ENCODE results near the gene GNAT1. TPM values are rescaled to one million over a fixed set of nuclear protein-coding genes. Genes with fewer than 3 reads are reported as not detected.
"Not testable (repeated sequence)": the region's sequence is repeated elsewhere in the genome, so short reads cannot be mapped to it uniquely, and the experiment has no call there.

Gene GNAT1
- total RNA-seq, 1 experiment from 2014 or later = not detected

DNA sequence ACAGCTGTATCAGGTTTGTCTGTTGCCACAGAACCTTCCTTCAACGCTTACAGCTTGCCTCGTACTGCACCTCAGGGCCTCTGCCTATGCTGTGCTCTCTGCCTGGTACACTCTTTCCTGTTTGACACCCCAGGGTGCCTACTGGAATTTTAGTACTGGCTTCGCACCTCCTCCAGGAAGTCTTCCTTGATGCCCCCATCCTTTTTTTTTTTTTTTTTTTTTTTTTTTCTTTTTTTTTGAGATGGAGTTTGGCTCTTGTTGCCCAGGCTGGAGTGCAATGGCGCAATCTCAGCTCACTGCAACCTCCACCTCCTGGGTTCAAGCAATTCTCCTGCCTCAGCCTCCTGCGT lies 19.9 kb downstream of the GNAT1 start:
- DNase-seq (ENCODE audit: low spot score); in situ Hi-C loops (cut with HindIII; ENCODE audit: low sequenced_read_pairs): not testable (repeated sequence)

DNA sequence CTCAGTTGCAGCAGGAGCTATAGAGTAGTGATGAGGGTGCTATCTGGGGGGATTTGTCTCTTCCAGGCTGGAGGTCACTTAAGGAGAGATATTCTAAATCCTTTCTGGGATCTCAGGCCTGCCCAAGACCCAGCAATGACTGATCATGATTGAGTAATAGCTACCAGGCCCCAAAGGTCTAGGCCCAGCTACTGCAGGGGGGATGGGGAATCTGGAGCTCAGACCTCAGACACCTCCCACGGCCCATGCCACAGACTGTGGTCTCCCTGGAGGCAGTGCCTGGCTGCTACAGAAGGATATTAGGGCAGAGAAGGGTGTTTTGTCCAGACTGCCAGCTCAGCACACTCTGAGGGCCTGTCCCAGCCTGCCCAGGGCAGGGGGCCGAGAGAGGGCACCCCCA lies 20.5 kb downstream of the GNAT1 start:
- in situ Hi-C loops (cut with HindIII; ENCODE audit: low sequenced_read_pairs) = no loop called here
- no peak for DNase-seq (ENCODE audit: low spot score)

DNA sequence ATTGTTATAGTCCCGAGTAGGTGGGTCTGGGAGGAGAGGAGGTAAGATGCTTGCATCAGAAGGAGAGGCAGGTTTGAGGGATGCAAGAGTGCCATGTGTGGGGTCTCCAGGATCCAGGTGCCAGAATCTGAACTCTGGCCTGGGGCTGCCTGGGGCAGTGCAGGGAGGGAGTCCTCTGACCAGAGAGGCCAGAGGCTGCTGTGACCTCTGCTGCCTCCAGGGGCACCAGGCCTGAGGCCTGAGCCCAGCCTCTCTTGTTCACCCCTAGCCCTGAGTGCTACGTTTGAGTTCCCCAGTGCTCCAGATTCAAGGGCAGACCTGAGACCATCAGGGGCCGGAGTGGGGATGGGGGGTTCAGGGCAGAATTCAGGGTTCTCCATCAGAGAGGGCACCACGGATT lies 21.1 kb downstream of the GNAT1 start:
- in situ Hi-C loops (cut with HindIII; ENCODE audit: low sequenced_read_pairs) = no loop called here
- no peak for DNase-seq (ENCODE audit: low spot score)

DNA sequence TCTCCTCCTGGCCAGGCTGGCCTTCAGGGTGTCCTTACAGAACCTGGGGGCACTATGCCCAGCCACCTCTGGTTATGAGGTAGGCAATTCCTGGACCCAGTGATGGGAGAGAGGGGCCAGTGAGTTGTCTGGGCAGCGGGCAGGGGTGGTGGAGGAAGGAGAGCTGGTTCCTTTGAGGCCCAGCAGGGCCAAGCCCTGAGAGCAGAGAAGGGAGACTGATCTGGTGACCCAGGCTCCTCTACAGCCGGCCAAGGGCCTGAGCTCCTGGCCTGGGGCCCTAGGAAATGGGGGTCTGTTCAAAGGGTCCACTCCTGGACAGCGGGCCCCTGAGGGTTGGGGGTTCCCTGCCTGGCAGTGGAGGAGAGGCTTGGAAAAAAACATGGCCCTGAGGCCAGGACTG lies 21.6 kb downstream of the GNAT1 start:
- in situ Hi-C loops (cut with HindIII; ENCODE audit: low sequenced_read_pairs) = no loop called here
- DNase-seq (ENCODE audit: low spot score) = no peak

DNA sequence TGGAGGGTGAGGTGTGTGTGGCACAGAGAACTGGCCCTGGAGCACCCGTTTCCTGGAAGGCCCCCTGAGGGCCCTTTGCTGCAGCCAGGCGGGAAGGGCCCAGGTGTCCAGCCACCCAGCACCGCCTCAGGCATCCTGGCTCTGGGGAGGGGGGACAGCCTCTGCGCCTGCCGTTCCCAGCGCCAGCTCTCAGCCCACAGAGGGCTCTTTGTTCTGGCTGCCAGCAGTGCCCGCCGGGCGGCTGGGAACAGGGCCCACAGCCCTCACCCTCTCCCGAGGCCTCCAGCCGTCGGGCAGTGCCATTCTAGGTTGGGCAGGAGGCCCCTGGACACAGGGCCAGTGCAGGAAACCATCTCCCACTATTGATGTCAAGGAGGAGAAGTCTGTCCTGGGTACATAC lies 22.0 kb downstream of the GNAT1 start:
- in situ Hi-C loops (cut with HindIII; ENCODE audit: low sequenced_read_pairs) = no loop called here
- DNase-seq (ENCODE audit: low spot score) = no peak

DNA sequence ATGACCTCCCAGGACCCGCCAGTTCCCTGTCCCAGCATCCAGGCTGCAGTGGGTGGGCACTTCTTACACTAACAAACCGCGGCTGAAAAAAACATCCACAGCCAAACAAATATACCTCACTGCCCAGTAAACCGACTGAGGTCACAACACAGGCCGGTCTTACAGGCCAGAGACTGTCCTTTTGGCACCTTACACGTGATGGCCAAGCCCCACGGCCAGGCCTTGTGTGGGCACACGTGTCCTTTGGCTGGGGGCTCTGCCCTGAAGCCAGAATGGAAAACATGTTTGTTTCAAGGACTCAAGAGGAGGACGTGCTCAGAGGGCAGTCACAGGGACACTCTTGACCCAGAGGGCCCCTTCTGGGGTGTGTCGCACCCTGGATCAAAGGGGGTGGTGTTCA lies 23.4 kb downstream of the GNAT1 start:
- no peak for DNase-seq (ENCODE audit: low spot score)
- in situ Hi-C loops (cut with HindIII; ENCODE audit: low sequenced_read_pairs) = no loop called here

DNA sequence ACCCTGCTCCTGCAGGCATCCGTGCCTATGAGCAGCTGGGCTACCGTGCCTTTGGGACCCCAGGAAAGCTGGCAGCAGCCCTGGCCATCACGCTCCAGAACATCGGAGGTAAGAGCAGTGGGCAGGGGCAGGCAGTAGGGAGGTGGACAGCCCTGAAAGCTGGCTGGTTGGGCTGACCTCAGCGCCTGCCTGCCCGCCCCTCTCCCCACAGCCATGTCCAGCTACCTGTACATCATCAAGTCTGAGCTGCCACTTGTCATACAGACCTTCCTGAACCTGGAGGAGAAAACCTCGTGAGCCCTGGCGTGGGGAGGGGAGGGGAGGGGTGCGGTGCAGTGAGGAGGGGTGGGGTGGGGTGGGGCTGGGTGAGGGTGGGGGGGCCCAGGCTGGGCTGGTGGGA lies 24.1 kb downstream of the GNAT1 start:
- in situ Hi-C loops (cut with HindIII; ENCODE audit: low sequenced_read_pairs) = no loop called here
- DNase-seq (ENCODE audit: low spot score) = no peak

DNA sequence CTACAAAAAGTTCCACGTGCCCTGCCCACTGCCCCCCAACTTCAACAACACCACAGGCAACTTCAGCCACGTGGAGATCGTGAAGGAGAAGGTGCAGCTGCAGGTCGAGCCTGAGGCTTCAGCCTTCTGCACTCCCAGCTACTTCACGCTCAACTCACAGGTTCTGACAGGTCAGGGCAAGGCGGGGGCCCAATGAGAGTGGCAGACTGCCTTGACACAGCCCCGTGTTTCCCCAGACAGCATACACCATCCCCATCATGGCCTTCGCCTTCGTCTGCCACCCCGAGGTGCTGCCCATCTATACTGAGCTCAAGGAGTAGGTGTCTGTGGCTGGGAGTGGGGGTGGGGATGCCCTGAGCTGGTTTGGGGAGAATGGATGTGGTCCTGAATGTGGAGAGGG lies 26.3 kb downstream of the GNAT1 start:
- DNase-seq (ENCODE audit: low spot score) = no peak
- in situ Hi-C loops (cut with HindIII; ENCODE audit: low sequenced_read_pairs) = no loop called here

DNA sequence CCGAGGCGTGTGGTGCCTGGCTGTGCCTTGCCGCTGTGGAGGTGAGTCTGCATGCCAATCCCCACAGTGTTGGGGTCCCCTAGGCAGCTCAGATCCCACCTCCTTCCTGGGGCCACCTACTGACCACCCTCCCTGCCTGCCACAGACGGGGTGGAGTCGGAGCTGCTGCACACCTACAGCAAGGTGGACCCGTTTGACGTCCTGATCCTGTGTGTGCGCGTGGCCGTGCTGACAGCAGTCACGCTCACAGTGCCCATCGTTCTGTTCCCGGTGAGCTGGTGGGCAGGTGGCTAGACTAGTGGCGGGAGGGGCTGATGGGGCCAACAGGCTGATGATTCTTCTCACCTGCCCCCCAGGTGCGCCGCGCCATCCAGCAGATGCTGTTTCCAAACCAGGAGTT lies 27.0 kb downstream of the GNAT1 start:
- in situ Hi-C loops (cut with HindIII; ENCODE audit: low sequenced_read_pairs) = no loop called here
- no peak for DNase-seq (ENCODE audit: low spot score)

DNA sequence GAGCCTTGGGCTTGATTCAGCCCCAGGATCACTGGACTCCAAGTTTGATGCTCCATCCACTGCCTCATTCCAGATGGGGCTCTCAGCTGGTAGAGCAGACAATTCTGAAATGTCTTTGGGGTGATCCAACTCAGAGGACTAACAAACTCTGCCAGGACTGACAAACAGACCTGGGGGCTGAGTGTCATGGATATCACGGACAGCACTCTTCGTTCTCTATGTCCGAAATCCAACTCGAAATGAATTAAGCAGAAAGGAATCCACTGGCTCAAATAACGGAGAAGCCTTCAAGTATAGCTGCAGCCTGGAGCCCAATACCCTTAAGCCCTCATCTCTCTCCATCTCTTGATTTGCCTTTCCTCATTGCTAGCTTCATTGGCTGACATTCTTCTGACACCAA lies 27.9 kb downstream of the GNAT1 start:
- no peak for DNase-seq (ENCODE audit: low spot score)
- in situ Hi-C loops (cut with HindIII; ENCODE audit: low sequenced_read_pairs) = no loop called here

DNA sequence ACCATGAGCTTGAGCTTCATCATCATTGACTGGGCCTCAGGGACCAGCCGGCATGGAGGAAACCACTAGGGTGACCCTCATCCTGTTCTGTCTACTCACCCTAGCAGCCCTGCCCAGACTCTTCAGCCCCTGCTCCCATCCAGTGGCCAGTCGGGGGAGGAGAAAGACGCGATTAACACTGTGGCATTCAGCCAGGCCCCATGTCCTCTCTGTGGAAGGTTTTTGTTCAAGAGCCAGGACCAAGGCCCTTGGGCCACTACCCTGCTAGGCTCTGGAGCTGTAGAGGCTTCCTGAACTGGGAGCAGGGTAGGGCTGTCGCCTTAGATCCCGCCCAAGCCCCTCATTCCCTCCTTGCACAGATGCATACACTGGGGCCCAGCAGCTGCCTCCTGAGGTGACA lies 28.7 kb downstream of the GNAT1 start:
- DNase-seq (ENCODE audit: low spot score) = no peak
- in situ Hi-C loops (cut with HindIII; ENCODE audit: low sequenced_read_pairs) = no loop called here

DNA sequence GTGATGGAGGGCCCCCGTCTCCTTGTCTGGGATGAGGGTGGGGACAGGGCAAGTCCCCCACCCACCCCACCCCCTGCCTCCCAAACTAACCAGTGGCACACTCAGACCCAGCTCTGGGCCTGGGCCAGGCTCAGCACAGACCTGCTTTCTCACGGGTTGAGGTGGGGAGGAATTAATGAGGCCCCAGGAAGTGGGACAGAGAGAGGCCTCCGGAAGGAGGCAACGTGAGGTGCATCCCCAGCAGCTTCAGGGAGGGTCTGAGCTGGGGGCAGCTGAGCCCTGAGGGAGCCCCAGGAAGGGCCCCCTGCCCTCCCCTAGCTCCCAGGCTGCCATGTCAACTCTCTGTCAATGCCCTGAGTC lies 29.6 kb downstream of the GNAT1 start:
- no peak for DNase-seq (ENCODE audit: low spot score)
- in situ Hi-C loops (cut with HindIII; ENCODE audit: low sequenced_read_pairs) = no loop called here

DNA sequence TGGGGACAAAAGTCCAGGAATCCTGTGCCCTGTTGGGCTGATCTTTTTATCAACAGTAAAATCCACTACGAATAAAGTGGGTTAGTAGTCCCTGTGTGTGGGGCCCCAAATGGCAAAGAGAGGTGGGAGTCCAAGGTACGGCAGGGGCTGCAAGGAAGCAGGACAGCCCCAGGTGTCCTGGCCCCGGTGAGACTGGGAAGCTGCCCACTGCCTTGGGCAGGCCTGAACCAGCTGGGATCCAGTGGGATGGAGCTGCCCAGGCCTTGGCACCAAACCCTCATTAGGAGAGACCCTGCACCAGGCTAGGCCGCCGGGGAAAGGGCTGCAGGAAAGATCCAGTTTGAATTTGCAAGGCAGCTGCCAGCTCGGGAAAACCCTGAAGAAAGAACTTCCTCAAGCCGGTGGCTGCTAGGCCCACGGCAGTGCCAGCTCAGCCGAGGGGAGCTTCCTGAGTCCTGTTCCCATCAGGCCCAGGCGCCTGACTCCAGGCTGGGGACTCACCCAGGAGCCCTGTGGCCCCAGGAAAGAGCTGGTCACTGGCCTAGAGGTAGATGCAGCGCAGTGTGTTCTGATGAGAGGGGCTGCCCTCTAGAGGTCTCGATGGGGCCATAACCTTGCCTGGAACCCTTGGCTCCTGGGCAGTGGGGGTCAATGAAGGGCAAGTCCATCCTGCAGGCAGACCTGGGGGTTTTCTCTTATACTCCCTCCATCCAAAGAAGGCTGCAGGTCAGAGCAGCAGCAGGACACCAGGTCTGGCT lies 30.2 kb downstream of the GNAT1 start:
- DNase-seq (ENCODE audit: low spot score) = no peak
- in situ Hi-C loops (cut with HindIII; ENCODE audit: low sequenced_read_pairs) = no loop called here

DNA sequence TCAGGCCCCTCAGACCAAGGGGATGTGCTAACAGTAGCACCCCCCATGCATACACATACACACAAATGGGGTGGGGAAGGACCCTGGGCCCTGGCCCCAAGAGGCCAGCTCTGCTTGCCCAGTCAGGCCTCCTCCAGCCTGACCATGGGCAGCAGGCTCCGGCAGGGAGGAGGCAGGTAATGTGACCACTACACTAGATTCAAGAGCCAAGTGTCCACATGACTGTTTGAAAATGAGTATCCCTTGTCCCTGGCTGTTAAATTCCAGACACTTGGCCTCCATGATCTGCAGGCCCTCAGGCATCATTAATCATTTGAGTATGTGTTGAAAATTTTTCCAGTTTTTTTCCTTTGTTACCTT lies 30.7 kb downstream of the GNAT1 start:
- in situ Hi-C loops (cut with HindIII; ENCODE audit: low sequenced_read_pairs) = no loop called here
- DNase-seq (ENCODE audit: low spot score) = no peak

DNA sequence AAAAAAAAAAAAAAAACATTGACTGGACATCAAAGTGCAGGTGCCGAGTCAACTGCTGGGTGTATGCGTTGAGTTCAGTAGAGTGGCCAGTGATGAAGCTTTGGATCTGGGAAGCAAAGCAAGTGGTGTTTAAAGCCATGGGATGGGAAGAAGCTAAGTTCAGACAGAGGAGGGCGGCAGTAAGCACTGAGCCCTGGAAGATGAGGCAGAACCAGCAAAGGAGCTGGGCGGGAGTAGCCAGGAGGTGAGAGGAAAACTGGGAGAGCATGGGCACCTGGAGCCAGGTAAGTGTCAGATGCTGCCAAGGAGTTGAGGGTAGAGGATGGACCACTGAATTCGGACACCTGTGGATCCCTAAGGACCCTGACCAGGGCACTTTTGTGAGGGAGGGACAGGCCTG lies 33.2 kb downstream of the GNAT1 start:
- DNase-seq (ENCODE audit: low spot score) = no peak
- in situ Hi-C loops (cut with HindIII; ENCODE audit: low sequenced_read_pairs) = no loop called here

DNA sequence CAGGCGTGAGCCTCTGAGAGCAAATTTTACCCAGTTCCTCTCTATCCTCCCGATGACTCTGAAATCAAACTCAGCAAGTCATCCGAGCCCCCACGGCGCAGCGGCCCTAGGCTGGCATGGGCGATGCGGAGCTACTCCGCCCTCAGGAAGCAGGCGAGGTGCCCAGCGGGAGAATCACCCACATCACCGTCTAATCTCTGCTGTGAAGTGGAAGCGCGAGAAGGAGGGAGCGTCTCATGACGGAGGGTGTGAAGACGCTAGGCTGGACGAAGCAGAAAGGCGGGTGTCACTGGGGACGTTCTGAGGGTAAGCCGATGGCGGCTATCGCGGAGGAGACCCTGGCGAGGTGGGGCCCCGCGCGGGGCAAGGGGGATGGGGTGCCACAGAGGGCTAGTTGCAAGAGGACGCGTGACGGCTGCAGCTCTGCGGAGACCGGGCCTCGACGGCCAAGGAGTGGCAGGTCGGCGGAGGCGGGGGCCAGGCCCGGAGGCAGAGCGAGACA lies 35.5 kb downstream of the GNAT1 start:
- DNase-seq (ENCODE audit: low spot score) = peak; percentile 59
- in situ Hi-C loops (cut with HindIII; ENCODE audit: low sequenced_read_pairs) = no loop called here

DNA sequence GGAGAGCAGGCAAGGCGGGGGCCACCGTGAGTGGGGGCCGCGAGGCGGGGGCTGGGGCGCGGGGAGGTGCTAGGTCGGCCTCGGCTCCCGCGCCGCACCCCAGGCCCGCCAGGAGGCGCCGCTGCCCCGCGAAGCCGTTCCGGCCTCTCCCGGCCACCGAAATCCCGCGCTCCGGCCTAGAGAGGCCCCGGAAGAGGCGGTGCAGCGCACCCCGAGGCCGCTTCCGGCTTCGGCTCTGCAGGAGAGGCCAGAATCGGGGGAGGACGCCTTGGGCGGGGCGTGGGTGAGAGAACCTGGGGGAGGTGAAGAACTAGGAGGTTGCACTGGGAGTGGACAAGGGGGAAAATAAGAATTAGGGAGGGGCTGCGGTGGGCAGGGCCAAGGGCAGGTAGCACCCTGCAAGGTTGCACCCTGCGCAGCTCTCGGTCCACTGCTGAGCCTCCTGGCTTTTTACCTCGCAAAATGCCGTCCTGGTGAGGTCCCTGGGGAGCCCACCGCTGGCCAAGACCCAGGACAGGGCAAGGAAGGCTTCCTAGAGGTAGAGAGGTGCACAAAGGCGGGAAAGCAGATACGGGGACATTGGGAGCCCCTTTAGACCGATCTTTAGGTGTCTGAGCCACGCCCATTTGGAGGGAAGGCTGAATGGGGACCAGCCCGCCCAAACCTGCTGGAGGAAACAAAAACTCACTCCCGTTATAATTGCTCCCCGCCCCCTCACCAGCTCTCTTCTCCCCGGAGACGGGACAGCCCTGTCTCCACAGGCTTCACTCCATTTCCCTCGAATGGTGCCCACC lies 36.2 kb downstream of the GNAT1 start:
- DNase-seq (ENCODE audit: low spot score) = peak; percentile 92
- in situ Hi-C loops (cut with HindIII; ENCODE audit: low sequenced_read_pairs) = no loop called here

DNA sequence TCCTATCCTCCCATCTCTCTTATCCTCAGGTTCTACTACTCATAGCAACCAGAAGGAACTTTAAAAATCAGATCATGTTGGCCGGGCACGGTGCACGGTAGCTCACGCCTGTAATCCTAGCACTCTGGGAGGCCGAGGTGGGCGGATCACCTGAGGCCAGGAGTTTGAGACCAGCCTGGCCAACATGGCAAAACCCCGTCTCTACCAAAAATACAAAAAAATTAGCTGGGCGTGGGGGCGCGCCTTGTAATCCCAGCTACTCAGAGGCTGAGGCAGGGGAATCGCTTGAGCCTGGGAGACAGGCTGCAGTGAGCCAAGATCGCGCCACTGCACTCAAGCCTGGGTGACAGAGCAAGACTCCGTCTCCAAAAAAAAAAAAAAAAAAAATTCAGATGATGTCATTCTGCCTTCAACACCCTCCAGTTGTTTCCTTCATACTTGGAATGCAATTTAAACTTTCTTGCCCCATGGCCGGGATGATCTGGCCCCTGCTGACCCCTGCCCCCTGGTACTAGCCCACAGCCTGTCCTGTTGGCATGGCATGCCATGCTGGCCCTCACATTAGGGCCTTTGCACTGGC lies 36.9 kb downstream of the GNAT1 start:
- in situ Hi-C loops (cut with HindIII; ENCODE audit: low sequenced_read_pairs); DNase-seq (ENCODE audit: low spot score): not testable (repeated sequence)

DNA sequence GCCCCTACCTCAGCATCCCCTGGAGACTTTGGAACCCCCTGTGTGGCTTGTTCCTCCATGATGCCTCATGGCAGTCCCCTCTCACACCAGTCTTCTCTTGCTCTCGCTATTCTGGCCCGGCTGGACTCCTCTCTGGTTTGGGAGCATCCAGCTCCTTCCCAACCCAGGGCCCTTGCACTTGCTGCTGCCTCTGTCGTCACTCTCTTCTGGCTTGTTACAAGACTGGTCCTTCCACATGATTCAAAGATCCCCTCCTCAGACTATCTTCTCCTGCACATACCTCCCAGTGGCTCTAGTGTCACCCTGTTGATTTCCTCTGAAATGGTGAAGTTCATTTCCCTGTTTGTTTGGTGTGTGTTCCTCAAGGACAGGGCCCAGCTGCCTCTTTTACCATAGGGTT lies 38.1 kb downstream of the GNAT1 start:
- no peak for DNase-seq (ENCODE audit: low spot score)
- in situ Hi-C loops (cut with HindIII; ENCODE audit: low sequenced_read_pairs) = no loop called here

DNA sequence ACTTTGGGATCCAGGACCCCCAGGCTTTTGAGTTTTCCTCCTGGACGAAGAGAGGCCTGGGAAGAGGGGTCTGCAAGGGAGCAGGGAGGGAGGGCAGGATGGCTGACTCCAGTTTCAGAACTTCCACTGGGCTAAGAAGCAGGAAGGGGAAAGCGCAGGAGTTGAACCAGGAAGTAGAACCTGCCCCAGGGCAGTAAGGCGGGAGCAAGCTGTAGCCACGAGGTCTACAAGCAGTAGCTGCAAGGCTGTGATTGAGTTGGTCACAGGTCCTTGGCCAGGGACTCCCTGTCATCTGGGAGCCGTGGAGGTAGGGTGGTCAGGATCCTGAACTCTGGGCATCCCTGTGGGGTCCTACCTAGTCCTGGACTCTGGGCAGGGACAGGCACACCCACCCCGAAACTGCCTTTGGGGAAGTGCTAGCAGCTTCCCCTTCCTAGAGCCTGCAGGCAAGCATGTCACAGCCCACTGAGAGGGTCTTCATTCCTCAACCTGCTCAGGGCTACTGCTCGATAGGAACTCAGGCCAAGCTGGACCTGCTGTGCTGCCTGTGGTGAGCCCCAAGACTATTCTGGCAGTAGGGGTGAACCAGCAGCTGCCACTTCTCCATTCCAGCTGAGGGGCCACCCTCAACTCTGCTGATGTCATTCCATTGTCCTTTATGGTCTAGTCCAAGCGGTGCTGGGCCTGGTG lies 38.8 kb downstream of the GNAT1 start:
- in situ Hi-C loops (cut with HindIII; ENCODE audit: low sequenced_read_pairs) = no loop called here
- no peak for DNase-seq (ENCODE audit: low spot score)
